Loucy (cell line): ENCODE measurements around the gene RNF157.

ENCODE experiments used
- H2AFZ ChIP-seq: fragments of 200-600 bp; sonication (generic); 2 replicates; pipeline ENCODE4 v1.6.0; 2016; ENCODE audit warnings: antibody characterized with exemption, mild to moderate bottlenecking, low read length, moderate library complexity
- H3F3A ChIP-seq: fragments of 200-600 bp; 2 replicates; pipeline ENCODE4 v1.6.0; 2016; ENCODE audit warnings: antibody characterized with exemption, low read depth, mild to moderate bottlenecking
- H3K27me3 ChIP-seq: fragments of 200-600 bp; sonication (generic); 2 replicates; pipeline ENCODE4 v1.6.1; 2014; ENCODE audit warnings: low read length, mild to moderate bottlenecking; ENCODE audit not compliant: insufficient read depth, poor library complexity, severe bottlenecking
- H3K36me3 ChIP-seq: fragments of 200-600 bp; sonication (generic); 2 replicates; pipeline ENCODE4 v1.6.1; 2016; ENCODE audit warnings: low read length; ENCODE audit not compliant: insufficient read depth
- H3K4me1 ChIP-seq: fragments of 200-600 bp; sonication (generic); 2 replicates; pipeline ENCODE4 v1.5.1; 2014; ENCODE audit warnings: low read length, mild to moderate bottlenecking; ENCODE audit not compliant: insufficient read depth, poor library complexity, severe bottlenecking
- H3K4me2 ChIP-seq: fragments of 200-600 bp; sonication (generic); 2 replicates; pipeline ENCODE4 v1.6.0; 2014; ENCODE audit warnings: antibody characterized with exemption, low read length, low read depth, mild to moderate bottlenecking; ENCODE audit not compliant: poor library complexity, severe bottlenecking
- H3K4me3 ChIP-seq: fragments of 200-600 bp; sonication (generic); 2 replicates; pipeline ENCODE4 v1.5.1; 2014; ENCODE audit warnings: low read length, mild to moderate bottlenecking, mixed read lengths; ENCODE audit not compliant: poor library complexity, severe bottlenecking
- H3K79me2 ChIP-seq: fragments of 200-600 bp; sonication (generic); 2 replicates; pipeline ENCODE4 v1.6.1; 2014; ENCODE audit warnings: low read length; ENCODE audit not compliant: insufficient read depth
- H3K9ac ChIP-seq: fragments of 200-600 bp; sonication (generic); 2 replicates; pipeline ENCODE4 v1.6.0; 2014; ENCODE audit warnings: mild to moderate bottlenecking, low read depth, low read length, moderate library complexity; ENCODE audit not compliant: poor library complexity, severe bottlenecking
- H3K9me2 ChIP-seq: fragments of 200-600 bp; sonication (generic); replicated peaks from 2 replicates; pipeline ENCODE4 v1.6.1; 2016; ENCODE audit warnings: low read depth, low read length, mixed read lengths
- H3K9me3 ChIP-seq: fragments of 200-600 bp; sonication (generic); 2 replicates; pipeline ENCODE4 v1.6.1; 2014; ENCODE audit warnings: mild to moderate bottlenecking, antibody characterized with exemption, low read length, low read depth; ENCODE audit not compliant: insufficient read depth
- H4K20me1 ChIP-seq: fragments of 200-600 bp; sonication (generic); 2 replicates; pipeline ENCODE4 v1.6.0; 2014; ENCODE audit warnings: antibody characterized with exemption, low read length, mild to moderate bottlenecking; ENCODE audit not compliant: insufficient read depth, poor library complexity, severe bottlenecking
- CTCF ChIP-seq: fragments of 200-600 bp; sonication (generic); conservative IDR thresholded peaks from 2 replicates; pipeline ENCODE4 v1.5.1; 2014; ENCODE audit warnings: mild to moderate bottlenecking, antibody characterized with exemption, low read length
- EZH2phosphoT487 ChIP-seq: fragments of 200-600 bp; IDR thresholded peaks from 2 replicates; pipeline ENCODE4 v1.6.1; 2018; ENCODE audit warnings: antibody characterized with exemption, mild to moderate bottlenecking, moderate library complexity, borderline replicate concordance

Gene RNF157

GRCh38 chr17:76123191-76123499, 117.1 kb downstream of the RNF157 start:
- Histone ChIP-seq H3K27me3 (no peaks in the 10 kb centered on the region), H3K79me2 (no peaks in the 10 kb centered on the region), H3K9me2 (no peaks in the 10 kb centered on the region), H3K36me3 (no peaks in the 10 kb centered on the region), H3K4me3 (no peak overlapping the region), H3K4me1 (no peaks in the 10 kb centered on the region), H3K9me3 (no peaks in the 10 kb centered on the region), H3F3A (no peaks in the 10 kb centered on the region), H3K9ac (no peak overlapping the region), H4K20me1 (no peaks in the 10 kb centered on the region), H3K4me2 (no peak overlapping the region), H2AFZ (no peak overlapping the region)
- TF ChIP-seq EZH2phosphoT487 (no peak), CTCF (no peak)

GRCh38 chr17:76122431-76123190, 117.7 kb downstream of the RNF157 start:
- no peaks in the 10 kb centered on the region for H3K4me1 ChIP-seq
- H3K9ac ChIP-seq: no peak overlapping the region
- no peak overlapping the region for H3K4me2 ChIP-seq
- H2AFZ ChIP-seq: no peak overlapping the region
- H3K9me3 ChIP-seq: no peaks in the 10 kb centered on the region
- no peaks in the 10 kb centered on the region for H4K20me1 ChIP-seq
- TF ChIP-seq CTCF (no peak), EZH2phosphoT487 (no peak)
- H3K36me3 ChIP-seq: no peaks in the 10 kb centered on the region
- no peaks in the 10 kb centered on the region for H3K27me3 ChIP-seq
- no peaks in the 10 kb centered on the region for H3K79me2 ChIP-seq
- no peak overlapping the region for H3K4me3 ChIP-seq
- no peaks in the 10 kb centered on the region for H3F3A ChIP-seq
- no peaks in the 10 kb centered on the region for H3K9me2 ChIP-seq

- H3K4me1 ChIP-seq: no peaks in the 10 kb centered on the region
- no peak overlapping the region for H2AFZ ChIP-seq
- no peaks in the 10 kb centered on the region for H4K20me1 ChIP-seq
- no peak overlapping the region for H3K4me2 ChIP-seq
- H3K4me3 ChIP-seq: no peak overlapping the region
- no peaks in the 10 kb centered on the region for H3F3A ChIP-seq
- H3K9me2 ChIP-seq: no peaks in the 10 kb centered on the region
- no peak for TF ChIP-seq EZH2phosphoT487
- no peak for TF ChIP-seq CTCF
- no peaks in the 10 kb centered on the region for H3K9me3 ChIP-seq
- H3K27me3 ChIP-seq: no peaks in the 10 kb centered on the region
- H3K79me2 ChIP-seq: no peaks in the 10 kb centered on the region
- H3K9ac ChIP-seq: no peak overlapping the region
- no peaks in the 10 kb centered on the region for H3K36me3 ChIP-seq
These were observed 118.3 kb downstream of the RNF157 start for GRCh38 chr17:76121932-76122430.
